SU-DHL-6 (cell line): ENCODE data around the gene LELP1.

ENCODE experiments used
- EZH2phosphoT487 ChIP-seq: fragments of 200-600 bp; sonication (generic), shearing (Covaris generic); conservative IDR thresholded peaks from 2 replicates; pipeline ENCODE4 v1.6.1; 2018; ENCODE audit warnings: mild to moderate bottlenecking, antibody characterized with exemption, low read length, moderate library complexity, mixed read lengths
- TF ChIP-seq, protein P1 (sequence below): fragments of 200-600 bp; sonication (generic); IDR thresholded peaks from one replicate; pipeline ENCODE4 v1.5.1; 2017; ENCODE audit warnings: antibody characterized with exemption, mild to moderate bottlenecking, low read length, moderate library complexity; ENCODE audit not compliant: insufficient read depth, poor library complexity, severe bottlenecking

DNA sequence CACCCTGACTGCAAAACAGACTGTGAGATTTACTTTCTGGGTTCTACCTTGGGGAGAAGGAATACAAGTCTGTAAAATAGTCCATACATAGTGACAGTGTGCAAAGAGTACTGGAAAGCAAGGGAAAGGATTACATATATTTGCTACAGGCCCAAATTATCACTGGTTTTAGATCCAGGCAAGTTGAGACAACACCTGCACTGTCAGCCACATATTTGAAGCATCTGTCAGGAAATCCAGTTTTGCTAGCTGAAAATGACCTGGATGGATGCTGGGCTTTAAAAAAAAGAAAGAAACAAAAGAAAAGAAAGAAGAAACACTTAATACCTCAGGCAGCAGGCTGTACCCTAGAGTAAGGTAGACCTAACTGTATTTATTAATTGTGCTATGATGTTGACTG is 28.6 kb upstream of the LELP1 start:
- TF ChIP-seq EZH2phosphoT487, result no peak
- TF ChIP-seq, protein P1, sequence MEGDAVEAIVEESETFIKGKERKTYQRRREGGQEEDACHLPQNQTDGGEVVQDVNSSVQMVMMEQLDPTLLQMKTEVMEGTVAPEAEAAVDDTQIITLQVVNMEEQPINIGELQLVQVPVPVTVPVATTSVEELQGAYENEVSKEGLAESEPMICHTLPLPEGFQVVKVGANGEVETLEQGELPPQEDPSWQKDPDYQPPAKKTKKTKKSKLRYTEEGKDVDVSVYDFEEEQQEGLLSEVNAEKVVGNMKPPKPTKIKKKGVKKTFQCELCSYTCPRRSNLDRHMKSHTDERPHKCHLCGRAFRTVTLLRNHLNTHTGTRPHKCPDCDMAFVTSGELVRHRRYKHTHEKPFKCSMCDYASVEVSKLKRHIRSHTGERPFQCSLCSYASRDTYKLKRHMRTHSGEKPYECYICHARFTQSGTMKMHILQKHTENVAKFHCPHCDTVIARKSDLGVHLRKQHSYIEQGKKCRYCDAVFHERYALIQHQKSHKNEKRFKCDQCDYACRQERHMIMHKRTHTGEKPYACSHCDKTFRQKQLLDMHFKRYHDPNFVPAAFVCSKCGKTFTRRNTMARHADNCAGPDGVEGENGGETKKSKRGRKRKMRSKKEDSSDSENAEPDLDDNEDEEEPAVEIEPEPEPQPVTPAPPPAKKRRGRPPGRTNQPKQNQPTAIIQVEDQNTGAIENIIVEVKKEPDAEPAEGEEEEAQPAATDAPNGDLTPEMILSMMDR, result no peak
